ENCODE data around the gene TLE6. TPM values are rescaled to one million over a fixed set of nuclear protein-coding genes. Genes with fewer than 3 reads are reported as not detected.
"Not testable (repeated sequence)": the region's sequence is repeated elsewhere in the genome, so short reads cannot be mapped to it uniquely, and the experiment has no call there.

TLE6 gene
- total RNA-seq, 3 donors from 2014 or later: 0.16 to 0.90 TPM; not detected in 1

GRCh38 chr19:2963122-2963521 lies 14.2 kb upstream of the TLE6 start:
- ATAC-seq: no peak
- no peaks in the 10 kb centered on the region for H3K36me3 Mint-ChIP-seq (ENCODE audit: insufficient read depth)
- H3K9me3 Mint-ChIP-seq: no peaks in the 10 kb centered on the region
- no peak overlapping the region for H3K4me3 Mint-ChIP-seq
- H3K4me1 Mint-ChIP-seq (ENCODE audit: low read depth): peaks cover 4% of the 10 kb centered on the region
- no peak for DNase-seq
- H3K27me3 Mint-ChIP-seq (ENCODE audit: low read depth): no peaks in the 10 kb centered on the region

DNA sequence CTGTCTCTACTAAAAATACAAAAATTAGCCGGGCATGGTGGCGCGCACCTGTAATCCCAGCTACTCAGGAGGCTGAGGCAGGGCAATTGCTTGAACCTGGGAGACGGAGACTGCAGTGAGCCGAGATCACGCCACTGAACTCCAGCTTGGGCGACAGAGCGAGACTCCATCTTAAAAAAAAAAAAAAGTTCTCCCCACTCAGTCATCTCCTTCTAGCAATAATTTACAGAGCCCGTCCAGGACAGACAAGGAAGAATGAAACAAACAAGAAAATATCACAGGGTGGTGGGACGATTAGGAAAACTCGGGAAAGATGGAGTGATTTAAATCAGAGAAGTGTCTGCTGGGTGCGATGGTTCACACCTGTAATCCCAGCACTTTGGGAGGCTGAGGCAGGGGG lies 13.7 kb upstream of the TLE6 start:
- not testable (repeated sequence) for H3K4me1 Mint-ChIP-seq (ENCODE audit: low read depth); H3K9me3 Mint-ChIP-seq; H3K4me3 Mint-ChIP-seq; ATAC-seq; H3K36me3 Mint-ChIP-seq (ENCODE audit: insufficient read depth); DNase-seq; H3K27me3 Mint-ChIP-seq (ENCODE audit: low read depth)

- Mint-ChIP-seq H3K27me3 (ENCODE audit: low read depth) (no peaks in the 10 kb centered on the region), H3K9me3 (no peaks in the 10 kb centered on the region), H3K36me3 (ENCODE audit: insufficient read depth) (no peaks in the 10 kb centered on the region), H3K4me3 (no peak overlapping the region), H3K4me1 (ENCODE audit: low read depth) (peaks cover 4% of the 10 kb centered on the region)
- ATAC-seq (no peak), DNase-seq (no peak)
Measured at GRCh38 chr19:2964874-2965273, 12.5 kb upstream of the TLE6 start.

DNA sequence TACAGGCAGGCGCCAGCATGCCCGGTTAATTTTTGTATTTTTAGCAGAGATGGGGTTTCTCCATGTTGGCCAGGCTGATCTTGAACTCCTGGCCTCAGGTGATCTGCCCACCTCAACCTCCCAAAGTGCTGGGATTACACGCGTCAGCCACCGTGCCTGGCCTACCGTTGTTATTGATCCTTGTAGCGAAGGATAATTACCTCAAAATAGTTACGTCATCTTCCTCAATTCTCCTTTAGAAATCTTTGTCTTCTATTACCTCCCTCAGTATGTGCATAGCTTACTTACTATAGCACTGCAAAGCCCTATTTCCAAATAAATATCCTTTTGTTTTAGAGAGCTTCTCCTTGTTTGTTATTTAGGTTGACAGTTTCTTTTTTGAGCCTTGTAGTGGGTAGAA lies 9.4 kb upstream of the TLE6 start:
- Mint-ChIP-seq H3K4me1 (ENCODE audit: low read depth) (no peaks in the 10 kb centered on the region), H3K4me3 (no peak overlapping the region), H3K27me3 (ENCODE audit: low read depth) (peaks cover 2% of the 10 kb centered on the region), H3K36me3 (ENCODE audit: insufficient read depth) (no peaks in the 10 kb centered on the region), H3K9me3 (no peaks in the 10 kb centered on the region)
- DNase-seq: no peak
- ATAC-seq: no peak

GRCh38 chr19:2969104-2969504 lies 8.3 kb upstream of the TLE6 start:
- Mint-ChIP-seq H3K4me3 (no peak overlapping the region), H3K36me3 (ENCODE audit: insufficient read depth) (no peaks in the 10 kb centered on the region), H3K9me3 (no peaks in the 10 kb centered on the region)

DNA sequence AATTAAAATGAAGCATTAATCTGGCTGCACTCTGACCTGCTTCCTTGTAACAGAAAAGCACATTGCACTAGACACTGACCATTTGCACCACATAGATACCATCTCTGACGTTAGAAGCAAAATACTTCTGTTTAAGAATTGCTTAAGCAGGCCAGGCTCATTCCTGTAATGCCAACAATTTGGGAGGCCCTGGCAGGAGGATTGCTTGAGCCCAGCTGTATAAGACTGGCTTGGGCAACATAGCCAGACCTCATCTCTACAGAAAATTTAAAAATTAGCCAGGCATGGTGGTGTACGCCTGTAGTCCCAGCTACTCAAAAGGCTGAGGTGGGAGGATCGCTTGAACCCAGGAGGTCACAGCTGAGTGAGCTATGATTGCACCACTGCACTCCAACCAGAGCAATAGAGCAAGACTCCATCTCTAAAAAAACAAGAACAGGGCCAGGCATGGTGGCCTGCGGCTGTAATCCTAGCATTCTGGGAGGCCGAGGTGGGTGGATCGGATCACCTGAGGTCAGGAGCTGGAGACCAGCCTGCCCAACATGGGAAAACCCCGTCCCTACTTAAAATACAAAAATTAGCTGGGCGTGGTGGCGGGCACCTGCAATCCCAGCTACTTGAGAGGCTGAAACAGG lies 7.0 kb upstream of the TLE6 start:
- no peak for DNase-seq
- ATAC-seq: no peak
- Mint-ChIP-seq H3K4me1 (ENCODE audit: low read depth) (peaks cover 5% of the 10 kb centered on the region), H3K27me3 (ENCODE audit: low read depth) (peaks cover 4% of the 10 kb centered on the region), H3K36me3 (ENCODE audit: insufficient read depth) (no peaks in the 10 kb centered on the region), H3K4me3 (no peak overlapping the region), H3K9me3 (no peaks in the 10 kb centered on the region)

More at GRCh38 chr19:2969104-2969504, 8.3 kb upstream of the TLE6 start:
- H3K4me1 Mint-ChIP-seq (ENCODE audit: low read depth): no peaks in the 10 kb centered on the region
- peaks cover 2% of the 10 kb centered on the region for H3K27me3 Mint-ChIP-seq (ENCODE audit: low read depth)
- ATAC-seq: no peak
- no peak for DNase-seq

- no peak for DNase-seq
- H3K4me1 Mint-ChIP-seq (ENCODE audit: low read depth): peaks cover 15% of the 10 kb centered on the region
- no peak for ATAC-seq
- peaks cover 4% of the 10 kb centered on the region for H3K27me3 Mint-ChIP-seq (ENCODE audit: low read depth)
- H3K9me3 Mint-ChIP-seq: no peaks in the 10 kb centered on the region
- H3K36me3 Mint-ChIP-seq (ENCODE audit: insufficient read depth): no peaks in the 10 kb centered on the region
- no peak overlapping the region for H3K4me3 Mint-ChIP-seq
Measured at GRCh38 chr19:2973229-2973628, 4.1 kb upstream of the TLE6 start.

DNA sequence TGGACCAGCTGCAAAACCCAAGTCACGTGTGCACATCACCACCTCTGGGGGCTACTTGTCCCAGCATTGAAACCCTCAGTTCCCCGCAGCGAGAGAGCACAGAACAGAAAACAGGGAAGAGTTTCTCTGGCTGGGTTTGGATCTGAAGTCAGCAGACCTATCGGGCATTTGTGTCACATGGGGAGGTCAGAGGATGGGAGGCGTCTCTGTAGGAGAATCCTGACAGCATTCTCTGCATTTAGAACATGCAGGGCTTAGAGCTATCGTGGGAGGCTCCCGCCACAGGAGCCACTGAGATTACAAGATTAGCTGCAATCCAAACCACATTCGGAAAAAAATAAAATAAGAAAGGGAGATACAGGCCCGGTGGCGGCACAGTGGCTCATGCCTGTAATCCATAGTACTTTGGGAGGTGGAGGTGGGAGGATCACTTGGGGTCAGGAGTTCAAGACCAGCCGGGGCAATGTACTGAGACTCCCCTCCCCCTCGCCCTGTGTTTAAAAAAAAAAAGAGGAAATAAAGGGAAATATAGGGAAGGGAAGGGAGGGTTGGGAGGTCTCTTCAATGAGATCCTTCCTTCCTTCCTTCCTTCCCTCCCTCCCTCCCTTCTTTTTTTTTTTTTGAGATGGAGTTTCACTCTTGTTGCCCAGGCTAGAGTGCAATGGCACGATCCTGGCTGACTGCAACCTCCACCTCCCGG lies 2.9 kb upstream of the TLE6 start:
- Mint-ChIP-seq H3K36me3 (ENCODE audit: insufficient read depth) (no peaks in the 10 kb centered on the region), H3K27me3 (ENCODE audit: low read depth) (peaks cover 4% of the 10 kb centered on the region), H3K4me3 (no peak overlapping the region), H3K9me3 (no peaks in the 10 kb centered on the region), H3K4me1 (ENCODE audit: low read depth) (peaks cover 15% of the 10 kb centered on the region)
- no peak for DNase-seq
- no peak for ATAC-seq

DNA sequence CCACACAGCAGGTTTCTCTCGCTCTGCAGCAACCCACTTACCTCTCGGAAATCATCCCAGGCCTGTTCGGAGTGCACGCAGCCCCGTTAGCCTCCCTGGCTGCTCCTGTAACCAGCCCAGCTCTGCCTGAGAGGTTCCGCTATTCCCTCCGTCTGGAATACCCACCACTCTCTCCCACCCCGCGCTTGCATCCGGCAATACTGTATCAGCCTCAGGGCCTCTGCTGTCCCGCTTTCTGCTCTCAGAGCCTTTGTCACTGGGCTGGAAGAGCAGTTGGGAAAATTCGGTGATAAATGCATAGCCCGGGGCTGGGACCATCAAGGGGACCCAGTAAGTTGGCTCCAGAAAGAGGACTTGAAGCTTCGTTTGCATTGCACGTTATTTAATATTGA lies 759 bp upstream of the TLE6 start:
- Mint-ChIP-seq H3K4me3 (peak overlapping the region; percentile 89), H3K9me3 (no peaks in the 10 kb centered on the region), H3K27me3 (ENCODE audit: low read depth) (peaks cover 8% of the 10 kb centered on the region), H3K36me3 (ENCODE audit: insufficient read depth) (no peaks in the 10 kb centered on the region), H3K4me1 (ENCODE audit: low read depth) (peaks cover 15% of the 10 kb centered on the region)
- DNase-seq: no peak
- ATAC-seq: peak in 1 of 2 donors; percentile 3

- peaks cover 10% of the 10 kb centered on the region for H3K27me3 Mint-ChIP-seq (ENCODE audit: low read depth)
- peaks cover 15% of the 10 kb centered on the region for H3K4me1 Mint-ChIP-seq (ENCODE audit: low read depth)
- H3K36me3 Mint-ChIP-seq (ENCODE audit: insufficient read depth): no peaks in the 10 kb centered on the region
- DNase-seq (no peak), ATAC-seq (no peak)
- H3K9me3 Mint-ChIP-seq: no peaks in the 10 kb centered on the region
- H3K4me3 Mint-ChIP-seq: no peak overlapping the region
Measured at GRCh38 chr19:2977746-2978138, 378 bp downstream of the TLE6 start.

DNA sequence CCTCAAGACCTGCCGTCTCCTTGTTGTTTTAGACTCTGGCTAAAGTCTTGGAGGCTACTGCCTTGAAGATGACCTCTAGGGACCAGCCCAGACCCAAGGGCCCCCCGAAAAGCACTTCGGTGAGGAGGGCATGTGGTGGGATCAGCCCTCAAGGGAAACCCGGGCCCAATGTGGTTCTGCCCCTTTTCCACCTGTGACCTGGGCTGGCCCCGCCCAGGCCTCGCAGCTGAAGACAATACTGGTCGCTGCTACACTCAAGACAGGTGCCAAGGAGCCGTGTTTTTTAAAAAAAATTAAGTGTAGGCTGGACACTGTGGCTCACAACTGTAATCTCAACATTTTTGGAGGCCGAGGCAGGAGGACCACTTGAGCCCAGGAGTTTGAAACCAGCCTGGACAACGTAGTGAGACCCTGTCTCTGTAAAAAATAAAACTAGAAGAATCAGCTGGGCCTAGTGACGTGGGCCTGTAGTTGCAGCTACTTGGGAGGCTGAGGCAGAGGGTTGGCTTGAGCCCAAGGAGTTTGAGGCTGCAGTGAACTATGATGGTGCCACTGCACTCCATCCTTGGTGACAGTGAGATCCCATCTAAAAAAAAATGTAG lies 903 bp downstream of the TLE6 start:
- no peaks in the 10 kb centered on the region for H3K36me3 Mint-ChIP-seq (ENCODE audit: insufficient read depth)
- peaks cover 13% of the 10 kb centered on the region for H3K27me3 Mint-ChIP-seq (ENCODE audit: low read depth)
- ATAC-seq: no peak
- H3K4me1 Mint-ChIP-seq (ENCODE audit: low read depth): peaks cover 15% of the 10 kb centered on the region
- DNase-seq: no peak
- no peak overlapping the region for H3K4me3 Mint-ChIP-seq
- H3K9me3 Mint-ChIP-seq: no peaks in the 10 kb centered on the region

DNA sequence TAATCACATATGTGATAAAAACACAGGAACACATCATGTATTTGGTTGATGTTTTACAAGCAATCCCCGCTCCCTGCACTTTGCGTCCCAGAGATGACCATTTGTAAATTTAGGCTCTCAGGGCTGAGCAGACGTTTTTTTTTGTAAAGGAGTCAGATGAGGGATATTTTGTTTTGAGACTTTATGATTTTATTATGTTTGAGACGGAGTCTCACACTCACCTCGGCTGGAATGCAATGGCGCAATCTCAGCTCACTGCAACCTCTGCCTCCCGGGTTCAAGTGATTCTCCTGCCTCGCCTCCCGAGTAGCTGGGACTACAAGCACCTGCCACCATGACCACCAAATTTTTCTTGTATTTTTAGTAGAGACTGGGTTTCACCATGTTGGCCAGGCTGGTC lies 1.4 kb downstream of the TLE6 start:
- H3K4me3 Mint-ChIP-seq: no peak overlapping the region
- H3K27me3 Mint-ChIP-seq (ENCODE audit: low read depth): peaks cover 16% of the 10 kb centered on the region
- peaks cover 15% of the 10 kb centered on the region for H3K4me1 Mint-ChIP-seq (ENCODE audit: low read depth)
- DNase-seq (no peak), ATAC-seq (no peak)
- H3K9me3 Mint-ChIP-seq: no peaks in the 10 kb centered on the region
- no peaks in the 10 kb centered on the region for H3K36me3 Mint-ChIP-seq (ENCODE audit: insufficient read depth)

DNA sequence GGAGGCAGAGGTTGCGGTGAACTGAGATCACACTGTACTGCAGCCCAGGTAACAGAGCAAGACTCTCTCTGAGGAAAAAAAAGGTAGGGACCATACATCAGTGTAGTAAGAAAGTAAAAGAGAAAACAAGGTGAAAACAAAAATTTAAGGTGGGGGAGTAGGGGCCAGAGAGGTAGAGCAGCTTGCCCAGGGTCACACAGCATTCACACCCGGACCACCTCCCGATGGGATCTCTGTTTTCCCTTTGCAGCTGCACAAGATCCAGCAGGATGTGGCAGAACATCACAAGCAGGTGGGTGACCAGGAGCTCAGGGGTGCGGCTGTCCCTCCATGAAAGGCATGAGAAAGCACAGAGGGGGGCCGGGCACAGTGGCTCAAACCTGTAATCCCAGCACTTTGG lies 4.5 kb downstream of the TLE6 start:
- peaks cover 17% of the 10 kb centered on the region for H3K27me3 Mint-ChIP-seq (ENCODE audit: low read depth)
- DNase-seq (no peak), ATAC-seq (no peak)
- peaks cover 3% of the 10 kb centered on the region for H3K4me1 Mint-ChIP-seq (ENCODE audit: low read depth)
- H3K36me3 Mint-ChIP-seq (ENCODE audit: insufficient read depth): no peaks in the 10 kb centered on the region
- no peaks in the 10 kb centered on the region for H3K9me3 Mint-ChIP-seq
- no peak overlapping the region for H3K4me3 Mint-ChIP-seq

DNA sequence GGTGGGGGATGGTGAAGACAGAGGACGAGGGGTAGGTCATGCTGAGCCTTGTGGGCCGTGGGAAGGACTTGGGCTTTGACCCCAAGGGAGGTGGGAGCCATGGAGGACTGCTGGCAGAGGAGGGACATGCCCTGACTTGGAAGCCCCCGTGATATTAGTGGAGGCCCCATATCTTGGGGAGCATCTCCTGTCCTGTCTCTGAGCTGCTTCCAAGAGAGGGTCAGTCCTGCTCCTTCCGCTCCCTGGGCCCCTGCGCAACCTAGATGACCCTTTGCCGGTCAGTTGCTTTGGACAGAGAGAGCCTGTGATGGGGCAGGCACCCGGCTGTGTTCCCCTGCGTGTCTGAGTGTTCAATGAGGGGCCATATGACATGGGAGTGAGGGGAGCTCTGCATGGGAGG lies 5.2 kb downstream of the TLE6 start:
- ATAC-seq (no peak), DNase-seq (no peak)
- Mint-ChIP-seq H3K4me3 (no peak overlapping the region), H3K9me3 (no peaks in the 10 kb centered on the region), H3K27me3 (ENCODE audit: low read depth) (peaks cover 19% of the 10 kb centered on the region), H3K4me1 (ENCODE audit: low read depth) (no peaks in the 10 kb centered on the region), H3K36me3 (ENCODE audit: insufficient read depth) (no peaks in the 10 kb centered on the region)

DNA sequence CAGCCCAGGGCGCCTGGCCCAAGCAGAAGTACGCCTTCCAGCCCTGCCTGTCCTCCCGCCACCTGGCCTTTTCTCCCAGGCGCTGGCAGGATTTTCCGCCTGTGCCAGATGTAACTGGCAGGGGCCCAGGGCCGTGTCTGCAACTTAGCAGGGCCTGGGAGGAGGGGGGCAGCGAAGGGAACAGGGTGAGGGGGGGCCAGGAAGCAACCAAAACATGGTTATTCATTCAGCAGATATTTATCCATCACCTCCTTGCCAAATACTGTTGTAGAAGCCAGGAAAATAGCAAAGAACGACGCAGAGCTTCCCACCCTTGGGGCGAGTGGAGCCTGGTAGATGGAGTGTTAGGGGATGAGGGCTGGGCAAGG lies 5.6 kb downstream of the TLE6 start:
- H3K9me3 Mint-ChIP-seq: no peaks in the 10 kb centered on the region
- no peaks in the 10 kb centered on the region for H3K4me1 Mint-ChIP-seq (ENCODE audit: low read depth)
- H3K36me3 Mint-ChIP-seq (ENCODE audit: insufficient read depth): no peaks in the 10 kb centered on the region
- no peak overlapping the region for H3K4me3 Mint-ChIP-seq
- no peak for DNase-seq
- peaks cover 19% of the 10 kb centered on the region for H3K27me3 Mint-ChIP-seq (ENCODE audit: low read depth)
- ATAC-seq: no peak

All from activated T-cell treated with anti-CD3 and anti-CD28 coated beads, Interleukin-2, amount 50 U/mL, for 4 hours (primary cell).